HEK293 (cell line): Measurements from ENCODE around the gene LRRC15.

ENCODE experiments used
- CTCF ChIA-PET: fragments of 350-600 bp; formaldehyde crosslinking; extraction: SDS; loops from one replicate; lab custom pipeline; 2021; ENCODE audit warnings: antibody characterized with exemption; lab: Yijun Ruan, JAX
- POLR2A ChIA-PET: fragments of 300-600 bp; formaldehyde crosslinking; extraction: SDS; loops from one replicate; lab custom pipeline; 2020; ENCODE audit warnings: antibody characterized with exemption, inconsistent platforms; lab: Yijun Ruan, JAX
- H3K27ac ChIP-seq: fragments of 200-500 bp; sonication (Bioruptor generic); 2 replicates; pipeline ENCODE4 v1.5.1; 2014; ENCODE audit warnings: low read depth, low read length, control low read depth, inconsistent platforms; ENCODE audit errors: extremely low read depth
- H3K36me3 ChIP-seq, 2 experiments: fragments of 200-500 bp in 1 of 2; sonication (Bioruptor generic) in 1 of 2; 1 replicate in 1 of 2; 2 replicates in 1 of 2; pipeline ENCODE4 v1.5.1; 2014 to 2017; ENCODE audit warnings: inconsistent platforms in 2 of 2, low read length in 2 of 2; ENCODE audit not compliant: control insufficient read depth in 2 of 2, insufficient read depth in 1 of 2
- H3K4me1 ChIP-seq: fragments of 200-500 bp; sonication (Bioruptor generic); 2 replicates; pipeline ENCODE4 v1.5.1; 2014; ENCODE audit warnings: mild to moderate bottlenecking, low read length, inconsistent platforms; ENCODE audit not compliant: control insufficient read depth, insufficient read depth
- H3K4me3 ChIP-seq: 2 replicates; pipeline ENCODE4 v1.5.1; 2011; ENCODE audit warnings: low read depth, mild to moderate bottlenecking, control low read depth, low read length, moderate library complexity
- H3K9me3 ChIP-seq: fragments of 200-500 bp; sonication (Bioruptor generic); 2 replicates; pipeline ENCODE4 v1.5.1; 2014; ENCODE audit warnings: low read depth, low read length, inconsistent platforms; ENCODE audit not compliant: control insufficient read depth, insufficient read depth
- ATF2 ChIP-seq: fragments of 450-650 bp; formaldehyde crosslinking; IDR thresholded peaks from 2 replicates; pipeline ENCODE4 v1.5.1; 2016; ENCODE audit warnings: missing biosample characterization, missing genetic modification characterization, low read depth
- KLF17 ChIP-seq: fragments of 450-650 bp; formaldehyde crosslinking; IDR thresholded peaks from 2 replicates; pipeline ENCODE4 v1.5.1; 2016; ENCODE audit warnings: missing biosample characterization, missing genetic modification characterization
- PRDM10 ChIP-seq: fragments of 450-650 bp; formaldehyde crosslinking; IDR thresholded peaks from 2 replicates; pipeline ENCODE4 v1.5.1; 2016; ENCODE audit warnings: missing biosample characterization, missing genetic modification characterization
- ZBTB10 ChIP-seq: fragments of 450-650 bp; formaldehyde crosslinking; IDR thresholded peaks from 2 replicates; pipeline ENCODE4 v1.5.1; 2016; ENCODE audit warnings: missing biosample characterization, missing genetic modification characterization
- ZBTB11 ChIP-seq: fragments of 450-650 bp; formaldehyde crosslinking; conservative IDR thresholded peaks from 2 replicates; pipeline ENCODE4 v1.5.1; 2016; ENCODE audit warnings: low read depth, missing biosample characterization, missing genetic modification characterization
- ZNF132 ChIP-seq: fragments of 450-650 bp; formaldehyde crosslinking; IDR thresholded peaks from 2 replicates; pipeline ENCODE4 v1.5.1; 2017; ENCODE audit warnings: missing biosample characterization, missing genetic modification characterization, borderline replicate concordance
- ZNF133 ChIP-seq: fragments of 450-650 bp; formaldehyde crosslinking; IDR thresholded peaks from 2 replicates; pipeline ENCODE4 v1.5.1; 2016; ENCODE audit warnings: missing biosample characterization, missing genetic modification characterization
- ZNF155 ChIP-seq: fragments of 450-650 bp; formaldehyde crosslinking; IDR thresholded peaks from 2 replicates; pipeline ENCODE4 v1.5.1; 2016; ENCODE audit warnings: missing biosample characterization, missing genetic modification characterization
- ZNF175 ChIP-seq: fragments of 450-650 bp; formaldehyde crosslinking; IDR thresholded peaks from 2 replicates; pipeline ENCODE4 v1.5.1; 2016; ENCODE audit warnings: missing biosample characterization, missing genetic modification characterization
- ZNF223 ChIP-seq: fragments of 450-650 bp; formaldehyde crosslinking; IDR thresholded peaks from 2 replicates; pipeline ENCODE4 v1.5.1; 2016; ENCODE audit warnings: missing biosample characterization, missing genetic modification characterization
- ZNF311 ChIP-seq: fragments of 450-650 bp; formaldehyde crosslinking; IDR thresholded peaks from 2 replicates; pipeline ENCODE4 v1.5.1; 2017; ENCODE audit warnings: missing biosample characterization, missing genetic modification characterization, borderline replicate concordance
- ZNF404 ChIP-seq: fragments of 450-650 bp; formaldehyde crosslinking; IDR thresholded peaks from 2 replicates; pipeline ENCODE4 v1.5.1; 2017; ENCODE audit warnings: missing biosample characterization, missing genetic modification characterization
- ZNF416 ChIP-seq: fragments of 450-650 bp; formaldehyde crosslinking; IDR thresholded peaks from 2 replicates; pipeline ENCODE4 v1.5.1; 2016; ENCODE audit warnings: missing biosample characterization, missing genetic modification characterization
- ZNF449 ChIP-seq: fragments of 450-650 bp; formaldehyde crosslinking; IDR thresholded peaks from 2 replicates; pipeline ENCODE4 v1.5.1; 2017; ENCODE audit warnings: missing biosample characterization, mild to moderate bottlenecking, missing genetic modification characterization, moderate library complexity
- ZNF544 ChIP-seq: fragments of 450-650 bp; formaldehyde crosslinking; IDR thresholded peaks from 2 replicates; pipeline ENCODE4 v1.5.0; 2017; ENCODE audit warnings: missing biosample characterization, missing genetic modification characterization
- ZNF548 ChIP-seq: fragments of 450-650 bp; formaldehyde crosslinking; IDR thresholded peaks from 2 replicates; pipeline ENCODE4 v1.5.1; 2016; ENCODE audit warnings: missing biosample characterization, missing genetic modification characterization
- ZNF624 ChIP-seq: fragments of 450-650 bp; formaldehyde crosslinking; IDR thresholded peaks from 2 replicates; pipeline ENCODE4 v1.5.1; 2017; ENCODE audit warnings: missing biosample characterization, missing genetic modification characterization
- ZNF645 ChIP-seq: fragments of 450-650 bp; formaldehyde crosslinking; IDR thresholded peaks from 2 replicates; pipeline ENCODE4; 2016; ENCODE audit warnings: missing biosample characterization, missing genetic modification characterization
- ZNF707 ChIP-seq: fragments of 450-650 bp; formaldehyde crosslinking; IDR thresholded peaks from 2 replicates; pipeline ENCODE4 v1.5.1; 2016; ENCODE audit warnings: missing biosample characterization, missing genetic modification characterization
- ZNF843 ChIP-seq: fragments of 450-650 bp; formaldehyde crosslinking; IDR thresholded peaks from 2 replicates; pipeline ENCODE4 v1.5.1; 2016; ENCODE audit warnings: missing biosample characterization, missing genetic modification characterization

LRRC15 gene

GRCh38 chr3:194339840-194340239 lies 29.7 kb downstream of the LRRC15 start:
- Histone ChIP-seq H3K36me3 (no peaks in the 10 kb centered on the region), H3K4me3 (no peak overlapping the region), H3K9me3 (no peaks in the 10 kb centered on the region), H3K4me1 (no peaks in the 10 kb centered on the region), H3K27ac (no peak overlapping the region)
- POLR2A ChIA-PET, result no interaction called here
- CTCF ChIA-PET, result interaction anchor here (0.6 to 1.9 kb wide), 4 partner anchors 10 to 648 kb away, joined by 3 to 5 read pairs (median 4); no protein-coding TSS in a partner anchor
- TF ChIP-seq ZNF133 (tag by site-specific recombination), result no peak
- no peak for TF ChIP-seq ZNF404 (tag by site-specific recombination)
- no peak for TF ChIP-seq ZNF311 (tag by site-specific recombination)
- no peak for TF ChIP-seq KLF17 (tag by site-specific recombination)
- TF ChIP-seq ZNF416 (tag by site-specific recombination), result no peak
- no peak for TF ChIP-seq ATF2 (tag by site-specific recombination)

- Histone ChIP-seq H3K27ac (no peak overlapping the region), H3K9me3 (no peaks in the 10 kb centered on the region), H3K4me1 (no peaks in the 10 kb centered on the region), H3K4me3 (no peak overlapping the region), H3K36me3 (no peaks in the 10 kb centered on the region)
- ChIA-PET POLR2A (no interaction called here), CTCF (interaction anchor here (0.6 to 1.9 kb wide), 4 partner anchors 11 to 647 kb away, joined by 3 to 5 read pairs (median 4); no protein-coding TSS in a partner anchor)
- TF ChIP-seq ZNF624 (tag by site-specific recombination) (no peak), PRDM10 (tag by site-specific recombination) (no peak), ZNF843 (tag by site-specific recombination) (no peak), ZNF155 (tag by site-specific recombination) (no peak), ZNF707 (tag by site-specific recombination) (no peak), ZNF175 (tag by site-specific recombination) (no peak), ZNF132 (tag by site-specific recombination) (no peak), ZBTB10 (tag by site-specific recombination) (no peak), ZNF223 (no peak), ZNF645 (tag by site-specific recombination) (no peak), ZNF548 (tag by site-specific recombination) (no peak), ZNF449 (tag by site-specific recombination) (no peak), ZNF544 (no peak), ZBTB11 (no peak)
These were observed 30.2 kb downstream of the LRRC15 start for GRCh38 chr3:194339356-194339755.
